ENCODE results near the gene FN3K.

DNA sequence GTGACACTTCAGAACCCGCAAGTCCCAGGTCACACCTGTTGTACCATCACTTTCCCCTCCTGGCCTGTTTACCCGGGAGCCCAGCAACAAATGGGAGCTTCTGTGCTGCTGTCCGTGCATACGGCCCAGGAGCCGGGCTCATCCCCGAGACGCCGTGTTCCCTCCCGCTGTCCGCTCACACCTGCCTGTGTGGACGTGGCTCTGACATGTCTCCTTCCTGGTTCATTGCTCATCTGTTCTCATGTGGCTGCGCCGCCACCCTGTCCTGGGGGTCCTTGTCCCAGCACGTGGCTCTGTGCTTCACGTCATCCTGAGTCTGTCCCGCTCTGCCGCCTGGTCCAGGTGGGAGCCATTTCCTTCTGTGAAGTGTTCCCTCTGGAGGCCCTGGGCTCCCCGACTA lies 54.4 kb downstream of the FN3K start:
- no peak for TF ChIP-seq CTCF (IDR thresholded peaks at IDR 0.05)
- no peak for TF ChIP-seq POLR2A (IDR thresholded peaks at IDR 0.05)
